ENCODE results near the gene TBC1D9B. TPM values are rescaled to one million over a fixed set of nuclear protein-coding genes. Genes with fewer than 3 reads are reported as not detected.
A peak's percentile ranks its signal among the peaks of the same experiment; 100 is the strongest.
"Not testable (repeated sequence)": the region's sequence is repeated elsewhere in the genome, so short reads cannot be mapped to it uniquely, and the experiment has no call there.

TBC1D9B gene
- total RNA-seq, 2 experiments from 2014 or later: 64.1 to 69.2 TPM

DNA sequence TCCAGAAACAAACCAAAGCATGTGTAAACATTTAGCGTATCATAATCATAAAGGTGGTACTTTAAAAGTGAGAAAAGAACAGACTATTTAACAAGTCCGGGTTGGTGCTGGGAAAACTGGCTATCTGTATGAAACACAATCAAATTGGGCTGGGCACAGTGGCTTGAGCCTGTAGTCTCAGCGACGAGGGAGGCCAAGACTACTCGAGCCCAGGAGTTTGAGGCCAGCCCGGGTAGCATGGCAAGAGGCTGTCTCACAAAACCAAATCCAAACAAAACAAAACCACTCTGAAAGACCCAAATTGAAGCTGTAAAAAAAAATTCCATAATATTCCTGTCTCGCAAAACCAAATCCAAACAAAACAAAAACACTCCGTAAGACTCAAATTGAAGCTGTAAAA lies 53.3 kb downstream of the TBC1D9B start:
- ChIA-PET CTCF (no interaction called here), POLR2A (no interaction called here)
- H3K4me3 Mint-ChIP-seq: no peak overlapping the region
- H3K27me3 Mint-ChIP-seq: no peaks in the 10 kb centered on the region
- no peaks in the 10 kb centered on the region for H3K9me3 Mint-ChIP-seq
- H3K27ac Mint-ChIP-seq: no peak overlapping the region
- H3K36me3 Mint-ChIP-seq (ENCODE audit: low read depth): peaks cover 12% of the 10 kb centered on the region
- DNase-seq: no peak
- H3K4me1 Mint-ChIP-seq: peaks cover 13% of the 10 kb centered on the region

DNA sequence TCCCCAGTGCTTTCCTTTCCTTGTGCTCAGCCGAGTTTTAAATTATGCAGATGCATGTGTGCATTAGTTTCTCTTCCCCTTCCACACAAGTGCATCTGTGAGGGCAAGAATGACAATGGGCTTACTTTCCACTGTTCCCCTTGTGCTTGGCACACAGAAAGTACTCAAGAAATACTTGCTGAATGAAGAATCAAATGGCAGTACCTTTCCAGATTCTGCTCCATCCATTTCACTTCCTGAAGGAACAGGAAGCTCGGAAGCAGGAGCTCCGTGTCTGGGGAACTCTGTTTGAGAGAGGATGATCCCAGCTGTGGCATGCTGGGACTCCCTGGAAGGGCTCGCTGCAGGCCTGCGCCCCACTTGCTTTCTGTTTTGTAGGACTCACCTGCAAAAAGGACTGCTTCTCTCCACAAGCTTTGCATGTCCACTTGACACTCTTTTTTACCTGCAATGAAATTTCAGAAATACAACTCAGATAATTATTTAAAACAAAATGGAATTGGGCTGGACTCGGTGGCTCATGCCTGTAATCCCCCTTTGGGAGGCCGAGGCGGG lies 54.6 kb downstream of the TBC1D9B start:
- CTCF ChIA-PET: interaction anchor here (1.2 kb wide), 1 partner anchor 185 kb away, joined by 3 read pairs; no protein-coding TSS in a partner anchor
- no peaks in the 10 kb centered on the region for H3K27me3 Mint-ChIP-seq
- no peak for DNase-seq
- no peaks in the 10 kb centered on the region for H3K9me3 Mint-ChIP-seq
- no peak overlapping the region for H3K27ac Mint-ChIP-seq
- POLR2A ChIA-PET: no interaction called here
- H3K36me3 Mint-ChIP-seq (ENCODE audit: low read depth): peaks cover 12% of the 10 kb centered on the region
- H3K4me3 Mint-ChIP-seq: no peak overlapping the region
- H3K4me1 Mint-ChIP-seq: peaks cover 8% of the 10 kb centered on the region

DNA sequence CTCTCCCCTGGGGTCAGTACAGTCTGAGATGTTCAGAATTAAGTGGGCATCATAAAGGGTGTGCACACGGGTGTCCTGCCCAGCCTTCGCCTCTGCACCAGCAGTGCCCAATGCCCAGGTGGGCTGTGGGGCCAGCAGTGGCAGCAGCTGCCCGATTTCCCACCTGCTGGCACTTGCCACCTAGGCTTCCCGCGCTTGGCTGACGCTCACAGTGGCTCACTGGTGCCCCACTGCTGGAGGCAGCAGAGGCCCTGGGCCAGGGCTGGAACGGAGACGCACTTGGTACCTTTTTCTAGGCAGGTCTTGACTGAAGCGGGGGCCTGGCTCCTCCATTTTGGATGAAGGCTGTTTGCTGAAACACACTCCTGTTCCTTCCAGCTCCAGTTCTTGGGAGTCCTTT lies 66.1 kb downstream of the TBC1D9B start:
- DNase-seq: no peak
- POLR2A ChIA-PET: no interaction called here
- peaks cover 10% of the 10 kb centered on the region for H3K4me1 Mint-ChIP-seq
- CTCF ChIA-PET: interaction anchor here (1.7 kb wide), 1 partner anchor 40 kb away, joined by 4 read pairs; no protein-coding TSS in a partner anchor
- peaks cover 30% of the 10 kb centered on the region for H3K36me3 Mint-ChIP-seq (ENCODE audit: low read depth)
- H3K9me3 Mint-ChIP-seq: peaks cover 3% of the 10 kb centered on the region
- H3K27ac Mint-ChIP-seq: no peak overlapping the region
- H3K27me3 Mint-ChIP-seq: no peaks in the 10 kb centered on the region
- no peak overlapping the region for H3K4me3 Mint-ChIP-seq

DNA sequence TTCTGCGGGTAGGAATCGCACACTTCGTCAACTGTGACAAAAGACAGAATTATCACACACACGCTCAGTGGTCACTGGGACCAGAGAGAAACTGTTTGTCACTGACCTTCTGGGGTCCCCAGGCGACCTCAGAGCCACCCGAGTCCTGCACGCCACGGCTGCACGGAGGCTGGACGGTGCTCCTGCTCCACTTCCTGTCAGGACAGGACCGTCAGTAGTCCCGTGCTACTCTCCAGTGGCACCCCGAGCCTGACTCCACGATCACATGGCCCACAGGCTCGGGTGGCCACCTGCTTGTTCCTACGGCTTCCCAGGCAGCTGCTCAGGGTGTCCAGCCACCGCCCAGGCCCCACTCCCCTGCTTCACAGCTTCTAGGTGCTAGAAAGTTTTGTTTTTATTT lies 66.9 kb downstream of the TBC1D9B start:
- peaks cover 35% of the 10 kb centered on the region for H3K36me3 Mint-ChIP-seq (ENCODE audit: low read depth)
- POLR2A ChIA-PET: no interaction called here
- H3K27me3 Mint-ChIP-seq: no peaks in the 10 kb centered on the region
- H3K9me3 Mint-ChIP-seq: peaks cover 3% of the 10 kb centered on the region
- DNase-seq: no peak
- peaks cover 18% of the 10 kb centered on the region for H3K4me1 Mint-ChIP-seq
- H3K27ac Mint-ChIP-seq: no peak overlapping the region
- no peak overlapping the region for H3K4me3 Mint-ChIP-seq
- CTCF ChIA-PET: interaction anchor here (1.7 kb wide), 1 partner anchor 39 kb away, joined by 4 read pairs; no protein-coding TSS in a partner anchor

DNA sequence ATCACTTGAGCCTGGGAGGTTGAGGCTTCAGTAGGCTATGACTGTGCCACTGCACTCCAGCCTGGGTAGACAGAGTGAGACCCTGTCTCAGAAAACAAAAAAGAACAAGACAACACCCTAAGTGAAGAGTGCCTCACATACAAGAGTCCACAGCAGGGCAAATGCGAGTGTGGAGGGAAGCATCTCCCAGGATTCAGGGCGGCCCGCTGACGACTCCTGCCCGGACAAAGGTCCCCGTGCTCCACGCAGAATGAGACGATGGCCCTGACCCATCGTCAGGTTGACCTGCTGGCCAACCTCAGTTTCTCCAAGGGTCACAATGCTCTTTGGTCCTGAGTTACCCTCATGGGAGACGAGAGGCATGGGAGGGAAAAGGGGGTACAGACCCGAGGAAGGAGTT lies 67.4 kb downstream of the TBC1D9B start:
- DNase-seq: no peak
- no peaks in the 10 kb centered on the region for H3K27me3 Mint-ChIP-seq
- ChIA-PET CTCF (interaction anchor here (0.5 to 1.7 kb wide), 2 partner anchors 39 to 117 kb away, joined by 3 to 4 read pairs; no protein-coding TSS in a partner anchor), POLR2A (no interaction called here)
- H3K9me3 Mint-ChIP-seq: peaks cover 3% of the 10 kb centered on the region
- no peak overlapping the region for H3K27ac Mint-ChIP-seq
- H3K4me3 Mint-ChIP-seq: no peak overlapping the region
- H3K36me3 Mint-ChIP-seq (ENCODE audit: low read depth): peaks cover 39% of the 10 kb centered on the region
- peaks cover 21% of the 10 kb centered on the region for H3K4me1 Mint-ChIP-seq

DNA sequence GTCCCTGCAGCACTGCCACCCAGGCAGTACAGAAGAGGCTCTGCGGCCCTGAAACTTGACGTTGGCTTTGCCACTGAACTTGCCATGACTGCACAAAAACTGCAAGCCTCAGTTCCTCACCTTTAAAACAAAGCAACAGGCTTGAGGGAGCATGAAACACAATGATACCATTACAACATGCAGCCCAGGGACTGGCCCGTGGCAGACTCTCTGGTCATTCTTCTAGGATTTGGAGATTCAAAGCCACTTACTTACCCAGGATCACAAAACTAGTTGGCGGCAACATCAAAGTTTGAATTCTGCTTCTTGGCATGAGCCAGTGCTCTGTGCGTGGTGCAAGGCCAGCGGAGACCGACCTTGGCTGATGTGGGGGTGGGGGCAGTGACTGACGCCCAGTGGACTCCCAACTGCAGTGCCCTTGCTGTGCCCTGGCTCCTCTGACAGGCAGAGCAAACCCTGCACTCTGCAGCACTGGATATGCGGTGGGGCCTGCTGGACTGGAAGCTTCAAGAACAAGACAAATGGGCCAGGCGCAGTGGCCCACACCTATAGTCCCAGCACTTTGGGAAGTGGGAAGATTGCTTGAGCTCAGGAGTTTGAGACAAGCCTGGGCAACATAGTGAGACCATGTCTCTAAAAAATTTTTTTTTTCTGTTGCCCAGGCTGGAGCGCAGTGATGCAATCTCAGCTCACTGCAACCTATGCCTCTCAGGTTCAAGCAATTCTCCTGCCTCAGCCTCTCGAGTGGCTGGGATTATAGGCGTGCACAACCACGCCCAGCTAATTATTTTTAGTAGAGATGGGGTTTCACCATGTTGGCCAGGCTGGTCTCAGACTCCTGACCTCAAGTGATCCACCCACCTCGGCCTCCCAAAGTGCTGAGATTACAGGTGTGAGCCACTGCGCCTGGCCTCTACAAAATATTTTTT lies 68.1 kb downstream of the TBC1D9B start:
- H3K27me3 Mint-ChIP-seq: no peaks in the 10 kb centered on the region
- no peak overlapping the region for H3K4me3 Mint-ChIP-seq
- peaks cover 22% of the 10 kb centered on the region for H3K4me1 Mint-ChIP-seq
- H3K9me3 Mint-ChIP-seq: no peaks in the 10 kb centered on the region
- H3K36me3 Mint-ChIP-seq (ENCODE audit: low read depth): peaks cover 36% of the 10 kb centered on the region
- no peak overlapping the region for H3K27ac Mint-ChIP-seq
- ChIA-PET CTCF (interaction anchor here (0.5 kb wide), 1 partner anchor 116 kb away, joined by 3 read pairs; no protein-coding TSS in a partner anchor), POLR2A (no interaction called here)
- no peak for DNase-seq

DNA sequence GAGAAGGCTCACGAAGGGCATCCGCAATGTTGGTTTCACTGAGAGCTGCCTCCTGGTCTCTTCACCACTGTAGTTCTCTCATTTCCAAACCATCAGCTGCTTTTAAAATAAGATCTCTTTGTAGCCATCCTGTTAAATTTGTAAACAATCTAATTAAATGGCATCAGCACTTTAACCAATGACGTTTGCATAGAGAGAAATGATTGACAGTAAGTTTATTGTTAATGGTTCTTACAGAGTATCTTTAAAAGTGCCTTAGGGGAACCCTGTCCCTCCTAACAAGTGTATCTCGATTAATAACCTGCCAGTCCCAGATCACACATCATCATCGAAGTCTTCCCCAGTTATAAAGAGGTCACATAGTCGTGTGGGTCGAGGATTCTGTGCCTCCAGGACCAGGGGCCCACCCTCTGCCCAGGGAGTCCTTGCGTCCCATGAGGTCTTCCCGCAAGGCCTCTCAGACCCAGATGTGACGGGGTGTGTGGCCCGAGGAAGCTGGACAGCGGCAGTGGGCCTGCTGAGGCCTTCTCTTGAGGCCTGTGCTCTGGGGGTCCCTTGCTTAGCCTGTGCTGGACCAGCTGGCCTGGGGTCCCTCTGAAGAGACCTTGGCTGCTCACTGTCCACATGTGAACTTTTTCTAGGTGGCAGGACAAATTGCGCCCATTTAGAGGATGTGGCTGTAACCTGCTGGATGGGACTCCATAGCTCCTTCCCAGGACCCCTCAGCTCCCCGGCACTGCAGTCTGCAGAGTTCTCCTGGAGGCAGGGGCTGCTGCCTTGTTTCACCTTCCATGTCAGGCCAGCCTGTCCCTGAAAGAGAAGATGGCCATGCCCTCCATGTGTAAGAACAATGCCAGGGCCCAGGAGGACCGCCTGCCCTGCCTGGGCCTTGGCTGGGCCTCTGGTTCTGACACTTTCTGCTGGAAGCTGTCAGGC lies 70.4 kb downstream of the TBC1D9B start:
- H3K36me3 Mint-ChIP-seq (ENCODE audit: low read depth): peaks cover 53% of the 10 kb centered on the region
- ChIA-PET POLR2A (interaction anchor here (0.8 to 2.5 kb wide), 8 partner anchors 9 to 137 kb away, joined by 3 to 21 read pairs (median 5); partner anchors contain the start of gene SQSTM1), CTCF (interaction anchor here (1.4 kb wide), 1 partner anchor 35 kb away, joined by 4 read pairs; no protein-coding TSS in a partner anchor)
- DNase-seq: no peak
- peaks cover 26% of the 10 kb centered on the region for H3K4me1 Mint-ChIP-seq
- H3K4me3 Mint-ChIP-seq: peak overlapping the region; percentile 26
- peak overlapping the region; percentile 85 for H3K27ac Mint-ChIP-seq
- no peaks in the 10 kb centered on the region for H3K27me3 Mint-ChIP-seq
- no peaks in the 10 kb centered on the region for H3K9me3 Mint-ChIP-seq

DNA sequence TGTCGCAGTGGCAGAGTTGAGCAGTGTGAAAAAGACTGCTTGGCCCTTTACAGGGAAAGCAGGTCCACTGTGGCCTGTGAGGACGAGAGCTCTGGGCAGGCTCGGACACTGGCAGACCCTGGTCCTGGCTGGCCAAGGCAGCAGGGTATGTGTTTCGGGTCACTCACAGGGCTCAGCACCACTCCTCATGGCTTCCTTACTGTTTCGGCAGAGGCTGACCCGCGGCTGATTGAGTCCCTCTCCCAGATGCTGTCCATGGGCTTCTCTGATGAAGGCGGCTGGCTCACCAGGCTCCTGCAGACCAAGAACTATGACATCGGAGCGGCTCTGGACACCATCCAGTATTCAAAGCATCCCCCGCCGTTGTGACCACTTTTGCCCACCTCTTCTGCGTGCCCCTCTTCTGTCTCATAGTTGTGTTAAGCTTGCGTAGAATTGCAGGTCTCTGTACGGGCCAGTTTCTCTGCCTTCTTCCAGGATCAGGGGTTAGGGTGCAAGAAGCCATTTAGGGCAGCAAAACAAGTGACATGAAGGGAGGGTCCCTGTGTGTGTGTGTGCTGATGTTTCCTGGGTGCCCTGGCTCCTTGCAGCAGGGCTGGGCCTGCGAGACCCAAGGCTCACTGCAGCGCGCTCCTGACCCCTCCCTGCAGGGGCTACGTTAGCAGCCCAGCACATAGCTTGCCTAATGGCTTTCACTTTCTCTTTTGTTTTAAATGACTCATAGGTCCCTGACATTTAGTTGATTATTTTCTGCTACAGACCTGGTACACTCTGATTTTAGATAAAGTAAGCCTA lies 71.3 kb downstream of the TBC1D9B start:
- H3K4me3 Mint-ChIP-seq: peak overlapping the region; percentile 26
- CTCF ChIA-PET: interaction anchor here (0.6 to 1.4 kb wide), 2 partner anchors 35 to 94 kb away, joined by 3 to 4 read pairs; no protein-coding TSS in a partner anchor
- no peaks in the 10 kb centered on the region for H3K9me3 Mint-ChIP-seq
- H3K4me1 Mint-ChIP-seq: peaks cover 26% of the 10 kb centered on the region
- peak; percentile 70 for DNase-seq
- H3K27ac Mint-ChIP-seq: peak overlapping the region; percentile 85
- POLR2A ChIA-PET: interaction anchor here (0.8 to 2.5 kb wide), 8 partner anchors 8 to 136 kb away, joined by 3 to 21 read pairs (median 5); partner anchors contain the start of gene SQSTM1
- peaks cover 55% of the 10 kb centered on the region for H3K36me3 Mint-ChIP-seq (ENCODE audit: low read depth)
- no peaks in the 10 kb centered on the region for H3K27me3 Mint-ChIP-seq

DNA sequence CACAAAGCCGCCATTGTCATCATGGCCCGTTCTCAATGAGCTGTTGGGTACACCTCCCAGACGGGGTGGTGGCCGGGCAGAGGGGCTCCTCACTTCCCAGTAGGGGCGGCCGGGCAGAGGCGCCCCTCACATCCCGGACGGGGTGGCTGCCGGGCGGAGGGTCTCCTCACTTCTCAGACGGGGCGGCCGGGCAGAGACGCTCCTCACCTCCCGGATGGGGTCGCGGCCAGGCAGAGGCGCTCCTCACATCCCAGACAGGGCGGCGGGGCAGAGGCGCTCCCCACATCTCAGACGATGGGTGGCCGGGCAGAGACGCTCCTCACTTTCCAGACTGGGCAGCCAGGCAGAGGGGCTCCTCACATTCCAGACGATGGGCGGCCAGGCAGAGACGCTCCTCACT lies 72.8 kb downstream of the TBC1D9B start:
- peaks cover 60% of the 10 kb centered on the region for H3K36me3 Mint-ChIP-seq (ENCODE audit: low read depth)

DNA sequence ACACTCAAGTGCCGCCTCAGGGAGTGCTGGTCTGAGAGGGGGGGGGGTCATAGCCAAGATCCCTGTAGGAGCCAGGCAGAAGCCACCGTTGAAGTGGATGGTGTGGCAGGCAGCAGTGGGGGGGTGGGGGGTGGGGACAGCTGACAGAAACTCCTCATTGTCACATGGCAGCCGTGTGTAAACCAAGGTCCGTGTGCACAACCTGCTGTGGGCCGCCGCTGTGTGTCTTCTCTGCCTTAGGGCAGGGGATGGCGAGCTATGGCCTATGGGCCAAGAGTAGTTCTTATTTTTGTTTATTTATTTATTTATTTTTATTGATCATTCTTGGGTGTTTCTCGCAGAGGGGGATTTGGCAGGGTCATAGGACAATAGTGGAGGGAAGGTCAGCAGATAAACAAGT lies 73.6 kb downstream of the TBC1D9B start:
- no peak overlapping the region for H3K27ac Mint-ChIP-seq
- POLR2A ChIA-PET: no interaction called here
- peaks cover 67% of the 10 kb centered on the region for H3K36me3 Mint-ChIP-seq (ENCODE audit: low read depth)

More for the DNA sequence above, 72.8 kb downstream of the TBC1D9B start:
- CTCF ChIA-PET, POLR2A ChIA-PET, H3K27me3 Mint-ChIP-seq, H3K27ac Mint-ChIP-seq, DNase-seq, H3K9me3 Mint-ChIP-seq, H3K4me3 Mint-ChIP-seq: not testable (repeated sequence)
- peaks cover 26% of the 10 kb centered on the region for H3K4me1 Mint-ChIP-seq

DNA sequence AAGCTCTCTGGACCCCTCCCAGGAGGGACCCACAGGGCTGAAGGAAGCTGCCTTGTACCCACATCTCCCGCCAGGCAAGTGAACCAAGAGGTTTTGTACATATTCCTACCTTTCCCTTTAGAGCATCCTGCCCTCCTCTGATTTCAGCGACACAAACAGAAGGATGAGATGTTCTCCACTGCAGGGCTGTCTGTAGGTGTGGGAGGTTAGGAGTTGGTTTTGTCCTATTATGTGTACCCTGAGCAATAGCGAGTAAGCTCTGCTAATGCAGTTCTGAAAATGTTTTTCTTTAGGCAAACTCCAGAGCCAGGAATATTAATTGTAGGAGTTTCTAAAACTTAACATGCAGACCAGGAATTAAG lies 74.0 kb downstream of the TBC1D9B start:
- H3K36me3 Mint-ChIP-seq (ENCODE audit: low read depth): peaks cover 70% of the 10 kb centered on the region
- no peaks in the 10 kb centered on the region for H3K27me3 Mint-ChIP-seq
- ChIA-PET POLR2A (no interaction called here), CTCF (no interaction called here)
- peaks cover 26% of the 10 kb centered on the region for H3K4me1 Mint-ChIP-seq
- no peak overlapping the region for H3K27ac Mint-ChIP-seq
- no peak for DNase-seq
- no peak overlapping the region for H3K4me3 Mint-ChIP-seq
- no peaks in the 10 kb centered on the region for H3K9me3 Mint-ChIP-seq

More for the DNA sequence above, 73.6 kb downstream of the TBC1D9B start:
- Mint-ChIP-seq H3K4me3 (no peak overlapping the region), H3K4me1 (peaks cover 26% of the 10 kb centered on the region), H3K27me3 (no peaks in the 10 kb centered on the region), H3K9me3 (no peaks in the 10 kb centered on the region)
- CTCF ChIA-PET: no interaction called here
- no peak for DNase-seq

DNA sequence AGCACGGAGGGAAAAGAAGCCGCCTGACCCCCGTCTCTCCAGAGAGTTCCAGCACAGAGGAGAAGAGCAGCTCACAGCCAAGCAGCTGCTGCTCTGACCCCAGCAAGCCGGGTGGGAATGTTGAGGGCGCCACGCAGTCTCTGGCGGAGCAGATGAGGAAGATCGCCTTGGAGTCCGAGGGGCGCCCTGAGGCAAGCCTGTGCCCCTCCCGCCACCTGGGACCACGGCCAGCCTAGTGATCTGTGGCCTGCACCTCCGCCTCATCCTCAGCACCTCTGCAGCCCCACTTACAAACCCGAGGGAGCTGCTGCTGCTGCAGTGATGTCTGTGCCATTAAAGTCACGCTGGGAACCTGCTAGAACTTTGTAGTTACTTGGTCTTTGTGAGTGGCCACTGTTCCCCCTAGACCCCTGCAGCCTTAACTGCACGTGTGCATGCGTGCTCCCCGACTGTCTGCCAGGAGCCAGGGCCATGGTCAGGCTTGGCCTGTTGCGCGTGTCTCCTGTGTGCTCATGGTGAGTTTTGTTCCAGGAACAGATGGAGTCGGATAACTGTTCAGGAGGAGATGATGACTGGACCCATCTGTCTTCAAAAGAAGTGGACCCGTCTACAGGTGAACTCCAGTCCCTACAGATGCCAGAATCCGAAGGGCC lies 74.5 kb downstream of the TBC1D9B start:
- ChIA-PET CTCF (no interaction called here), POLR2A (no interaction called here)
- H3K36me3 Mint-ChIP-seq (ENCODE audit: low read depth): peaks cover 72% of the 10 kb centered on the region
- no peaks in the 10 kb centered on the region for H3K27me3 Mint-ChIP-seq
- peaks cover 26% of the 10 kb centered on the region for H3K4me1 Mint-ChIP-seq
- DNase-seq: no peak
- no peaks in the 10 kb centered on the region for H3K9me3 Mint-ChIP-seq
- no peak overlapping the region for H3K27ac Mint-ChIP-seq
- H3K4me3 Mint-ChIP-seq: no peak overlapping the region

Measured in activated CD4-positive, alpha-beta memory T cell treated with anti-CD3 and anti-CD28 coated beads, Interleukin-2, amount 10 ng/mL, durations not matched to agents 7 days and 5 days (primary cell).